BLaER1 treated with 17β-estradiol and CSF1 and Interleukin-3, amounts not matched to agents 10 nM and 100 nM (cell line): Measurements from ENCODE around the gene ZNF708.
"Not testable (repeated sequence)": the region's sequence is repeated elsewhere in the genome, so short reads cannot be mapped to it uniquely, and the experiment has no call there.

Experiments used
- H3K27ac ChIP-seq, 11 experiments: shearing (Covaris generic); formaldehyde crosslinking; 2 replicates each; pipeline ENCODE4 v1.8.1; 2022
- H3K27me3 ChIP-seq, 11 experiments: shearing (Covaris generic); formaldehyde crosslinking; 2 replicates each; pipeline ENCODE4 v1.8.1; 2022
- H3K36me3 ChIP-seq, 11 experiments: shearing (Covaris generic); formaldehyde crosslinking; 2 replicates each; pipeline ENCODE4 v1.8.1; 2022
- H3K4me1 ChIP-seq, 10 experiments: shearing (Covaris generic); formaldehyde crosslinking; 2 replicates each; pipeline ENCODE4 v1.8.1; 2022
- H3K4me2 ChIP-seq, 11 experiments: shearing (Covaris generic); formaldehyde crosslinking; 2 replicates each; pipeline ENCODE4 v1.8.1; 2022
- H3K4me3 ChIP-seq, 10 experiments: shearing (Covaris generic); formaldehyde crosslinking; 2 replicates each; pipeline ENCODE4 v1.8.1; 2022
- H3K9ac ChIP-seq, 11 experiments: shearing (Covaris generic); formaldehyde crosslinking; 2 replicates each; pipeline ENCODE4 v1.8.1; 2022
- H3K9me3 ChIP-seq, 11 experiments: shearing (Covaris generic); formaldehyde crosslinking; replicated peaks in 1 of 11; 2 replicates each; pipeline ENCODE4 v1.8.1; 2022
- H4K20me1 ChIP-seq, 11 experiments: shearing (Covaris generic); formaldehyde crosslinking; 2 replicates each; pipeline ENCODE4 v1.8.1; 2022
- Cebpa-rat ChIP-seq, 11 experiments: shearing (Covaris generic); IDR thresholded peaks; 2 replicates each; pipeline ENCODE4 v1.8.1; 2022

Gene ZNF708

DNA sequence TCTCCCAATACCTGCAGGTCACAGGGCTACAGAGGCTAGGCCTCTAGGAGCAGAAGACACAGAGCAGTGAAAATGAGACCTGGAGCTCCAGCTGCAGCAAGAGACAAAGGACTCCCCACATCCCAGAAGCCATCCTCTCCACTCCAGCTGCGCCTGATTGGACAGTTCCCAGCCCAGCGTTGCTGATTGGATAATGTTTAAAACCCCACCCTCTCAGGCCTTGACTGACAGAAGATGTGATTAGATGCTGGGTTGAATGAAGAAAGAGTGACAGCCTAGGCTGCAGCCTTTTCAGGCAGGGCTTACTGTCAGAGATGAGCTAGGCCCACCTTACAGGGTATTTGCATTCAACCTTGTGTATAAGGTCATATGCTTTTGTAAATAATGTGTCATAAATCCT is 59.4 kb downstream of the ZNF708 start:
- no peaks in the 10 kb centered on the region for H3K4me1 ChIP-seq
- peaks cover 46 to 79% (median 64%) of the 10 kb centered on the region in 11 experiments for H3K9me3 ChIP-seq
- no peak overlapping the region for H3K9ac ChIP-seq
- H4K20me1 ChIP-seq: no peaks in the 10 kb centered on the region
- no peak overlapping the region for H3K4me2 ChIP-seq
- no peak for TF ChIP-seq Cebpa-rat (IDR thresholded peaks at IDR 0.05)
- H3K27ac ChIP-seq: no peak overlapping the region
- no peak overlapping the region for H3K4me3 ChIP-seq
- H3K36me3 ChIP-seq: no peaks in the 10 kb centered on the region; a peak in 1 of 22 replicates
- no peaks in the 10 kb centered on the region for H3K27me3 ChIP-seq

- Histone ChIP-seq H3K9ac (no peak overlapping the region), H3K9me3 (peaks cover 64 to 80% (median 71%) of the 10 kb centered on the region in 11 experiments), H3K4me3 (no peak overlapping the region), H3K27ac (no peak overlapping the region), H4K20me1 (no peaks in the 10 kb centered on the region), H3K4me2 (no peak overlapping the region), H3K27me3 (no peaks in the 10 kb centered on the region), H3K36me3 (no peaks in the 10 kb centered on the region), H3K4me1 (no peaks in the 10 kb centered on the region)
- no peak for TF ChIP-seq Cebpa-rat (IDR thresholded peaks at IDR 0.05)
These were observed 64.3 kb downstream of the ZNF708 start for GRCh38 chr19:21264891-21265290.

GRCh38 chr19:21264416-21264815 is 64.8 kb downstream of the ZNF708 start:
- Histone ChIP-seq H3K9ac (no peak overlapping the region), H3K27ac (no peak overlapping the region), H3K36me3 (no peaks in the 10 kb centered on the region), H3K4me3 (no peak overlapping the region), H3K4me1 (no peaks in the 10 kb centered on the region), H4K20me1 (no peaks in the 10 kb centered on the region), H3K9me3 (peaks cover 64 to 80% (median 71%) of the 10 kb centered on the region in 11 experiments), H3K27me3 (no peaks in the 10 kb centered on the region), H3K4me2 (no peak overlapping the region)
- TF ChIP-seq Cebpa-rat (IDR thresholded peaks at IDR 0.05): no peak

- not testable (repeated sequence) for H4K20me1 ChIP-seq, H3K36me3 ChIP-seq, H3K27me3 ChIP-seq, H3K27ac ChIP-seq, H3K4me2 ChIP-seq, H3K4me1 ChIP-seq, H3K9ac ChIP-seq
- Histone ChIP-seq H3K9me3 (peaks cover 72 to 93% (median 83%) of the 10 kb centered on the region in 11 experiments), H3K4me3 (peak overlapping the region in 2 of 10 experiments; percentile 6 to 24; a peak in 2 of 20 replicates)
These were observed 68.3 kb downstream of the ZNF708 start for GRCh38 chr19:21260848-21261381.

- no peak for TF ChIP-seq Cebpa-rat (IDR thresholded peaks at IDR 0.05)
- no peaks in the 10 kb centered on the region for H3K36me3 ChIP-seq
- H3K27me3 ChIP-seq: no peaks in the 10 kb centered on the region
- H3K4me2 ChIP-seq: no peak overlapping the region
- H3K4me1 ChIP-seq: no peaks in the 10 kb centered on the region
- H3K27ac ChIP-seq: no peak overlapping the region
- peak overlapping the region in 2 of 10 experiments; percentile 6 to 31; a peak in 3 of 20 replicates for H3K4me3 ChIP-seq
- no peak overlapping the region for H3K9ac ChIP-seq
- no peaks in the 10 kb centered on the region for H4K20me1 ChIP-seq
- H3K9me3 ChIP-seq: peaks cover 67 to 87% (median 78%) of the 10 kb centered on the region in 11 experiments
These were observed 68.9 kb downstream of the ZNF708 start for GRCh38 chr19:21260164-21260847.

DNA sequence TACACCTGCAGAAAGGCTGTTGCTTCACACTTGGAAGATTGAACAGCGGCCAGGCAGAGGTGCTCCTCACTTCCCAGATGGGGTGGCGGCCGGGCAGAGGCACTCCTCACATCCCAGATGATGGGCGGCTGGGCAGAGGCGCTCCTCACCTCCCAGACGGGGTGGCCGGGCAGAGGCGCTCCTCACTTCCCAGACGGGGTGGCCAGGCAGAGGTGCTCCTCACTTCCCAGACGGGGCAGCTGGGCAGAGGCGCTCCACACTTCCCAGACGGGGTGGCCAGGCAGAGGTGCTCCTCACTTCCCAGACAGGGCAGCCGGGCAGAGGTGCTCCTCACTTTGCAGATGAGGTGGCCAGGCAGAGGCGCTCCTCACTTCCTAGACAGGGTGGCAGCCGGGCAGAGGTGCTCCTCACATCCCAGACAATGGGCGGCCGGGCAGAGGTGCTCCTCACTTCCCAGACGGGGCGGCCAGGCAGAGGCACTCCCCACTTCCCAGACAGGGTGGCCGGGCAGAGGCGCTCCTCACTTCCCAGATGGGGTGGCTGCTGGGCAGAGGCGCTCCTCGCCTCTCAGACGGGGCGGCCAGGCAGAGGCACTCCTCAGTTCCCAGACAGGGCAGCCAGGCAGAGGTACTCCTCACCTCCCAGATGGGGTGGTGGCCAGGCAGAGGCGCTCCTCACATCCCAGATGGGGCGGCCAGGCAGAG is 69.6 kb downstream of the ZNF708 start:
- H3K4me2 ChIP-seq, H3K27ac ChIP-seq, H3K36me3 ChIP-seq, H3K4me1 ChIP-seq, H4K20me1 ChIP-seq, H3K27me3 ChIP-seq, H3K9ac ChIP-seq: not testable (repeated sequence)
- Histone ChIP-seq H3K9me3 (peaks cover 60 to 85% (median 71%) of the 10 kb centered on the region in 11 experiments), H3K4me3 (peak overlapping the region in 2 of 10 experiments; percentile 6 to 31; a peak in 3 of 20 replicates)

DNA sequence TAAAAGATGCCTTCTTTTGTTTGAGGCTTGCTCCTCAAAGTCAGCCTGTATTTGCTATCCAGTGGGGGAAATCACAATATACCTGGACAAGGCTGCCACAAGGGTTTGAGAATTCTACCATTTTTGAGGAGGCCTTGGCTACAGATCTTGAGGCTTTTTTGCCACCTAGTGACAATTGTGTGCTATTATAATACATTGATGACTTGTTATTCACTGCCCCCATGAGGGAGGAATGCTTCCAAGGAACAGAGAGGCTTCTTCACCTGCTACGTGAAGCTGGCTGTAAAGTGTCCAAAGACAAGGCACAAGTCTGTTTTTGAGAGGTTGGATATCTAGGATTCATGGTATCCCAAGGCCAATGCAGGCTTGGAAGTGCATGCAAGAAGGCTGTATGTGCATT is 72.5 kb downstream of the ZNF708 start:
- H3K4me3 ChIP-seq: no peak overlapping the region
- no peak overlapping the region for H3K4me2 ChIP-seq
- no peak overlapping the region for H3K27ac ChIP-seq
- H3K9me3 ChIP-seq: peaks cover 55 to 85% (median 66%) of the 10 kb centered on the region in 11 experiments
- H3K4me1 ChIP-seq: no peaks in the 10 kb centered on the region
- no peak overlapping the region for H3K9ac ChIP-seq
- no peaks in the 10 kb centered on the region for H3K36me3 ChIP-seq
- H4K20me1 ChIP-seq: no peaks in the 10 kb centered on the region
- no peak for TF ChIP-seq Cebpa-rat (IDR thresholded peaks at IDR 0.05)
- no peaks in the 10 kb centered on the region for H3K27me3 ChIP-seq
